DOHH2 (cell line): Measurements from ENCODE around the gene CCDC88B.

Experiments used
- CTCF ChIP-seq: fragments of 200-600 bp; sonication (generic); IDR thresholded peaks from one replicate; pipeline ENCODE4 v1.5.1; 2014; ENCODE audit warnings: antibody characterized with exemption, mild to moderate bottlenecking, low read depth, low read length; ENCODE audit not compliant: poor library complexity, severe bottlenecking
- EZH2phosphoT487 ChIP-seq: fragments of 200-600 bp; sonication (generic); IDR thresholded peaks from 2 replicates; pipeline ENCODE4 v1.6.1; 2017; ENCODE audit warnings: borderline replicate concordance, mild to moderate bottlenecking, antibody characterized with exemption, low read length, moderate library complexity, mixed read lengths

DNA sequence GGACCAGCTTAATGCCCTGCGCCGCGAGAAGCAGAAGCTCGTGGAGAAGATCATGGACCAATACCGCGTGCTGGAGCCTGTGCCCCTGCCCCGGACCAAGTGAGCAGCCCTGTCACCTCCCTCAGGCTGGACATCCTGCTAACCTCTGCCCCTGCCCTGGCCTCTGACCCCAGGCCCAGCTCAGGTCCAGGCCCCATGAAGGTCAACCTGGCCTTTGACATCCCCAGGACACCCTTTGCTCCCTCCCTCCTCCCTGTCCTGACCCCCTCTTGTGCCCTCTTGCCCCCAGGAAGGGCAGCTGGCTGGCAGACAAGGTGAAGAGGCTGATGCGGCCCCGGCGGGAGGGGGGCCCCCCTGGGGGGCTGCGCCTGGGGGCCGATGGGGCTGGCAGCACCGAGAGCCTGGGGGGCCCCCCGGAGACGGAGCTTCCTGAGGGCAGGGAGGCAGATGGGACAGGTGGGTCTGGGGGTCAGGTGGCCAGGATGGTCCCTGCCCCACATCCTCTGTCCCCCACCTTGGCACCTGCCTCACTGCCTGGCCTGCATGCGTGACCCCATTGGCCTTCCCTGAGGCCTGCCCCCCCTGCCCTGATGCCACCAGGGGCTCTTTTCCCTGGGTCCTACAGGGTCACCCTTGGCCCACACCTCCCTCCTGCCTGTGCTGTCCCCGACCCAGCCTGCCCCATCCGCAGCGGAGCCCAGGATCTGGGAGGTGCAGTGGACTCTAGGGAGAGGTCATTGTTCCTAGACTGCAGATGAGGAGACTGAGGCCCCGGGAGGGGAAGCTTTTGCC is 13.9 kb downstream of the CCDC88B start:
- TF ChIP-seq CTCF: no peak
- no peak for TF ChIP-seq EZH2phosphoT487
